Gastroesophageal sphincter (tissue), 4 donors: ENCODE results near the gene FBXO31. TPM values are rescaled to one million over a fixed set of nuclear protein-coding genes. Genes with fewer than 3 reads are reported as not detected.
"Not testable (repeated sequence)": the region's sequence is repeated elsewhere in the genome, so short reads cannot be mapped to it uniquely, and the experiment has no call there.

Experiments used
- ATAC-seq: fragments of 150-250 bp; one replicate; pipeline ENCODE4 v1.9.1; 2016; ENCODE audit warnings: mild to moderate bottlenecking, moderate library complexity
- H3K27ac ChIP-seq, 4 donors: fragments of 200-600 bp; sonication (generic) in 3 of 4; 1 replicate in 3 of 4; 2 replicates in 1 of 4; pipeline ENCODE4 v1.5.1; 2016 to 2019
- H3K27me3 ChIP-seq: fragments of 200-600 bp; sonication (generic); one replicate; pipeline ENCODE4 v1.5.1; 2019
- H3K36me3 ChIP-seq, 2 donors: fragments of 200-600 bp; sonication (generic); one replicate each; pipeline ENCODE4 v1.5.1; 2019; ENCODE audit warnings: control low read depth in 1 of 2
- H3K4me1 ChIP-seq, 3 donors: fragments of 200-600 bp; sonication (generic); 1 replicate in 2 of 3; 2 replicates in 1 of 3; pipeline ENCODE4 v1.5.1; 2016 to 2019; ENCODE audit warnings: control low read depth in 2 of 3
- H3K4me3 ChIP-seq, 2 donors: fragments of 200-600 bp; sonication (generic); one replicate each; pipeline ENCODE4 v1.5.1; 2019; ENCODE audit warnings: mild to moderate bottlenecking in 1 of 2, moderate library complexity in 1 of 2
- H3K9me3 ChIP-seq, 3 donors: fragments of 200-600 bp; sonication (generic); one replicate each; pipeline ENCODE4 v1.5.1; 2017 to 2019; ENCODE audit warnings: control low read depth in 2 of 3
- CTCF ChIP-seq, 4 experiments: fragments of 200-600 bp in 2 of 4; fragments of 450-650 bp in 2 of 4; sonication (generic) in 1 of 4; IDR thresholded peaks; one replicate each; pipeline ENCODE4 v1.5.1; 2017 to 2019; ENCODE audit warnings: antibody characterized with exemption in 4 of 4, mild to moderate bottlenecking in 2 of 4, moderate library complexity in 2 of 4
- EP300 ChIP-seq: sonication (generic); formaldehyde crosslinking; IDR thresholded peaks from one replicate; pipeline ENCODE4 v1.6.1; 2017; ENCODE audit warnings: antibody characterized with exemption, mild to moderate bottlenecking
- POLR2A ChIP-seq, 2 donors: fragments of 450-650 bp; IDR thresholded peaks; one replicate each; pipeline ENCODE4 v1.6.1; 2017; ENCODE audit warnings: antibody characterized with exemption in 2 of 2, mild to moderate bottlenecking in 2 of 2, moderate library complexity in 1 of 2
- POLR2AphosphoS5 ChIP-seq: sonication (generic); formaldehyde crosslinking; IDR thresholded peaks from one replicate; pipeline ENCODE4 v1.6.1; 2017; ENCODE audit warnings: antibody characterized with exemption
- WGBS, 2 donors: methylation state at CpG; one replicate each; pipeline ENCODE4 v1.1.5; 2018; ENCODE audit warnings: low coverage in 1 of 2; 5-methylcytosine and 5-hydroxymethylcytosine counted together
- total RNA-seq, 4 donors: library from RNA; depleted of rRNA; stranded (reverse); fragments of >200 nt; gene quantifications; one replicate each; pipeline ENCODE4 v1.1.0, GENCODE V29; 2016

Gene FBXO31
- total RNA-seq, 4 donors from 2014 or later = 69.2 to 141 (median 85.1) TPM

- Histone ChIP-seq H3K36me3 (no peaks in the 10 kb centered on the region), H3K27me3 (no peaks in the 10 kb centered on the region), H3K27ac (peak overlapping the region; percentile 78 to 99 (median 95)), H3K9me3 (no peaks in the 10 kb centered on the region), H3K4me3 (peak overlapping the region in 1 of 2 donors; percentile 10), H3K4me1 (peaks cover 3 to 55% (median 16%) of the 10 kb centered on the region in 3 donors)
- no peak for TF ChIP-seq POLR2A (IDR thresholded peaks at IDR 0.05)
- no peak for TF ChIP-seq CTCF (IDR thresholded peaks at IDR 0.05)
- TF ChIP-seq EP300 = no peak
- TF ChIP-seq POLR2AphosphoS5 = no peak
- WGBS, 2 donors = 5 to 16% methylated on average over 1 of the region's 1 CpG
- no peak for ATAC-seq
These were observed 5.2 kb upstream of the FBXO31 start for GRCh38 chr16:87388818-87389134.

DNA sequence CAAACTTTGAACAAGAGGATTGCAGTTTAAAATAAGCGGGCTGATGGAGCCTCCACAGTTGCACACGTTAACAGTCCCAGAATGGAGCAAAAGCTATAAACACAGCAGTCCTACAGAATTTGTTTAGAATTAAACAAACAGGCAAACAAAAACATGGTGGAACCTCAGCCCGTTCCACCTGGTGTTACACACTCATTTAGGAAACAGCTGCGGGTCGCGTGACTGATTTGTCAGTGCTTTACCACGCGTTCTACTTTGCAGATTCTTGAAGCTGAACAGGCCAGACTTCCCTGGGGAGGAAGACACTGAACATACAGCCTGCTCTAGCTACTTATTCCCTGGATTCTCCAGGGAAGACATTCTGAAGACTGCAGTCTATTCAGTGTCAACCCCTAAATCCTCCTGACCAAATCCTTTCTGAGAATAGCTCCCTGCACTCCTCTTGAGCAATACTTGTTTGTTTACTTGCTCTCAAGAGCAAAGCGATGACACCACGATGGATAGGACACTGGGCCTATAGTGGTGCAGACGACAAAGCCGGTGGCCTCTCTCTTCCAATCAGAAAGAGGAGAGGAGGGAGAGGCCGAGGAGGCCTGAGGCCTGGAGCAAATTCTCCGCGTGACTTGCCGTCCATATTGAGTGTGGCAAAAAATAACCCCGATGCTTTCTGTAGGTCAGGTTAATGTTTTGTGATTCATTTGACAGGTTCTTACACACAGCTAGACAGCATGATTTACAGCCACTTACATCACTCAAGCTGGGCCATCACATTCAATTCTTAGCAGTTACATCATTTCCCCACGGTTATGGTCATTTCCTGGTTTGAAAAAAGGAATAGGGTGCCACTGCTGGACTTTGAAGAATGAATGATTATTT, 4.6 kb upstream of the FBXO31 start:
- WGBS, 2 donors = 8 to 9% methylated on average over 10 to 17 of the region's 18 CpGs
- TF ChIP-seq EP300 = no peak
- peak; percentile 45 to 57 for TF ChIP-seq POLR2A (IDR thresholded peaks at IDR 0.05)
- TF ChIP-seq CTCF (IDR thresholded peaks at IDR 0.05) = no peak
- TF ChIP-seq POLR2AphosphoS5 = peak; percentile 95
- H3K4me3 ChIP-seq = peak overlapping the region in 1 of 2 donors; percentile 21
- no peaks in the 10 kb centered on the region for H3K9me3 ChIP-seq
- peak overlapping the region; percentile 78 to 99 (median 95) for H3K27ac ChIP-seq
- H3K36me3 ChIP-seq = no peaks in the 10 kb centered on the region
- peaks cover 0 to 49% (median 12%) of the 10 kb centered on the region in 3 donors for H3K4me1 ChIP-seq
- H3K27me3 ChIP-seq = no peaks in the 10 kb centered on the region
- ATAC-seq = peak; percentile 84

DNA sequence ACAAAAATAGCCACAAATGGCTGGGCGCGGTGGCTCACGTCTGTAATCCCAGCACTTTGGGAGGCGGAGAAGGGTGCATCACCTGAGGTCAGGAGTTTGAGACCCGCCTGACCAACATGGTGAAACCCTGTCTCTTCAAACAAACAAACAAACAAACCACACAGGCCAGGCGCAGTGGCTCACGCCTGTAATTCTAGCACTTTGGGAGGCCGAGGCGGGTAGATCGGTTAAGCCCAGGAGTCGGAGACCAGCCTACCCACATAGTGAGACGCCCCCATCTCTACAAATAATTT, 1.2 kb upstream of the FBXO31 start:
- Histone ChIP-seq H3K4me3 (peak overlapping the region in 1 of 2 donors; percentile 89), H3K4me1 (peaks cover 0 to 68% (median 27%) of the 10 kb centered on the region in 3 donors), H3K27ac (peak overlapping the region; percentile 70 to 99 (median 96))
- not testable (repeated sequence) for H3K9me3 ChIP-seq, ATAC-seq, H3K36me3 ChIP-seq, H3K27me3 ChIP-seq
- whole genome bisulfite sequencing, 2 donors = 64 to 93% methylated on average over 3 to 5 of the region's 12 CpGs

DNA sequence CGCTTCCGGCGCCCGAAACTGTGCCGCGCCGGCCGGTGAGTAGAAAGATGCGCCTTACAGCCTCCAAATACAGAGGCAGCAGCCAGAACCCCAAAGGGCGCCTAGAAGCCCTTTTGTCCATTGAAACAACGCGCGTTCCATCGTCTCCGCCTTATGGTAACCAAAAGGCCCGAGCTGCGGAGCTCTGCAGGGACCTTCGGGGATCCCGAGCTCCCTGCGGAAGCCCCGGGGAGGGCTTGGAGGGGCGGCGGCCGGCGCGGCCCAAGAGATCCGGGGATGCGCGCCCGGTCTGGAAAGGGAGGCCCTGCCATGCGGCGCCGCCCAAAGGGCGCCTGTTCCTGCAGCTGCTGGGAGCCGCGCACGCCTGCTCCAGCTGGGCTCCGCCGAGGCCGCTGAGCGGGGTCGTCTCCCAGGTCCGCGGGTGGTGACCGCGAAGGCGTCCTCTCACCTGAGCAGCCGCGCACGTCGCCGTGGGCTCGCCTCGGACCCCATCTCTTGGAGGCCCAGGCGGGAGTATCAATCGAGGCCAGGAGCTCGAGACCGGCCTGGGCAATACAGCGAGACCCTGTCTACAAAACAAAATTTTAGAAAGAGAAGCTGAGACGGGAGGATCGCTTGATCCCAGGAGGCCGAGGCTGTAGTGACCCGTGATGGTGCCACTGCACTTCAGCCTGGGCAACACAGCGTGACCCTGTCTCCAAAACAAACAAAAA, 742 bp upstream of the FBXO31 start:
- H3K4me3 ChIP-seq = peak overlapping the region; percentile 82 to 89
- no peaks in the 10 kb centered on the region for H3K9me3 ChIP-seq
- TF ChIP-seq CTCF (IDR thresholded peaks at IDR 0.05) (no peak), POLR2AphosphoS5 (peak; percentile 35), EP300 (no peak)
- WGBS, 2 donors = 27 to 38% methylated on average over 6 to 7 of the region's 64 CpGs
- H3K27me3 ChIP-seq = no peaks in the 10 kb centered on the region
- H3K36me3 ChIP-seq = no peaks in the 10 kb centered on the region
- peaks cover 0 to 71% (median 30%) of the 10 kb centered on the region in 3 donors for H3K4me1 ChIP-seq
- H3K27ac ChIP-seq = peak overlapping the region; percentile 70 to 99 (median 96)
- ATAC-seq = peak; percentile 4

DNA sequence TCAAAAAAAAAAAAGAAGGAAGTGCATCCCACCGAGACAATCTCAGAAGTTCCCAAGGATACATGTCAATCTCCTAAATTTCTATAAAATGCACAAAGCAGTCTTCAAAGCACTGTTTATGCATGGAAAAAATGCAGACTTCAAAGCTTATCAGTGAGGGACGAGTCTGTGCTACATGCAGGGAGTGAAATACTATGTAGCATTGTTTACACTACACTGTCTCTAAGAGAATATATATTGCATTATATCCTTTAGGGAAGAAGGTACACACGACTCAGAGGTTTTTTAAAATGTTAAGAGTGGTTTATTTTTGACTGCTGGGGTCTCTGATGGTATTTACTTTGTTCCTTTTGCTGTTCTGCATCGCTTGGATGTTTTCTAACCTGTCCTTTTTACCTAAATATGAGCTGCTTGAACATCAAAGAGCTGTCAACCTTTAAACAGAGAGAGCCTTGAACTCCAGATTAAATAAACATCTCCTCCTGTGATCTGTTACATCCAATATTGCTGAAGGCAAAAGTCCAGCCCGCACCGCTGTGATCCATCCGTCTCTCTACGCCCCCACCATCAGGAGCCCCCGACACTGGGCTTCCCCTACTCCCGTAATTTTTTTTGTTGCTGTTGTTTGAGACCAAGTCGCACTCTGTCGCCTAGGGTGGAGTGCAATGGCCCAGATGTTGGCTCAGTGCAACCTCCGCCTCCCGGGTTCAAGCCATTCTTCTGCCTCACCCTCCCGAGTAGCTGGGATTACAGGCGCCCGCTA, 1.4 kb downstream of the FBXO31 start:
- no peaks in the 10 kb centered on the region for H3K36me3 ChIP-seq
- H3K4me1 ChIP-seq = peaks cover 0 to 72% (median 26%) of the 10 kb centered on the region in 3 donors
- no peaks in the 10 kb centered on the region for H3K9me3 ChIP-seq
- WGBS, 2 donors = 8 to 17% methylated on average over 5 to 16 of the region's 17 CpGs
- H3K27ac ChIP-seq = peak overlapping the region; percentile 70 to 99 (median 96)
- ATAC-seq = no peak
- TF ChIP-seq POLR2AphosphoS5 (no peak), CTCF (IDR thresholded peaks at IDR 0.05) (no peak), EP300 (no peak), POLR2A (IDR thresholded peaks at IDR 0.05) (no peak)
- peak overlapping the region; percentile 82 to 89 for H3K4me3 ChIP-seq
- H3K27me3 ChIP-seq = no peaks in the 10 kb centered on the region
